GM12892 (cell line): ENCODE measurements around the gene OR9I1.

Experiments
- POLR2A ChIP-seq: IDR thresholded peaks from 2 replicates; pipeline ENCODE4 v1.6.1; 2011; ENCODE audit warnings: low read depth, low read length, control low read depth
- TAF1 ChIP-seq: IDR thresholded peaks from 2 replicates; pipeline ENCODE4 v1.6.1; 2011; ENCODE audit warnings: low read depth, mild to moderate bottlenecking, control low read depth, low read length, borderline replicate concordance

- TF ChIP-seq POLR2A, result no peak
- no peak for TF ChIP-seq TAF1
These were observed 56.7 kb downstream of the OR9I1 start for GRCh38 chr11:58068655-58069054.
